Gastroesophageal sphincter (tissue), 3 donors: Measurements from ENCODE around the gene CHST5.

Source experiments
- EP300 ChIP-seq: sonication (generic); formaldehyde crosslinking; IDR thresholded peaks from one replicate; pipeline ENCODE4 v1.6.1; 2017; ENCODE audit warnings: antibody characterized with exemption, mild to moderate bottlenecking
- POLR2A ChIP-seq, 2 donors: fragments of 450-650 bp; IDR thresholded peaks; one replicate each; pipeline ENCODE4 v1.6.1; 2017; ENCODE audit warnings: antibody characterized with exemption in 2 of 2, mild to moderate bottlenecking in 2 of 2, moderate library complexity in 1 of 2
- POLR2AphosphoS5 ChIP-seq: sonication (generic); formaldehyde crosslinking; IDR thresholded peaks from one replicate; pipeline ENCODE4 v1.6.1; 2017; ENCODE audit warnings: antibody characterized with exemption
- TF ChIP-seq, protein P1 (sequence below), 4 experiments: fragments of 200-600 bp in 2 of 4; fragments of 450-650 bp in 2 of 4; sonication (generic) in 1 of 4; IDR thresholded peaks; one replicate each; pipeline ENCODE4 v1.5.1; 2017 to 2019; ENCODE audit warnings: antibody characterized with exemption in 4 of 4, mild to moderate bottlenecking in 2 of 4, moderate library complexity in 2 of 4

GRCh38 chr16:75572864-75573542, 37.1 kb upstream of the CHST5 start:
- TF ChIP-seq, protein P1, sequence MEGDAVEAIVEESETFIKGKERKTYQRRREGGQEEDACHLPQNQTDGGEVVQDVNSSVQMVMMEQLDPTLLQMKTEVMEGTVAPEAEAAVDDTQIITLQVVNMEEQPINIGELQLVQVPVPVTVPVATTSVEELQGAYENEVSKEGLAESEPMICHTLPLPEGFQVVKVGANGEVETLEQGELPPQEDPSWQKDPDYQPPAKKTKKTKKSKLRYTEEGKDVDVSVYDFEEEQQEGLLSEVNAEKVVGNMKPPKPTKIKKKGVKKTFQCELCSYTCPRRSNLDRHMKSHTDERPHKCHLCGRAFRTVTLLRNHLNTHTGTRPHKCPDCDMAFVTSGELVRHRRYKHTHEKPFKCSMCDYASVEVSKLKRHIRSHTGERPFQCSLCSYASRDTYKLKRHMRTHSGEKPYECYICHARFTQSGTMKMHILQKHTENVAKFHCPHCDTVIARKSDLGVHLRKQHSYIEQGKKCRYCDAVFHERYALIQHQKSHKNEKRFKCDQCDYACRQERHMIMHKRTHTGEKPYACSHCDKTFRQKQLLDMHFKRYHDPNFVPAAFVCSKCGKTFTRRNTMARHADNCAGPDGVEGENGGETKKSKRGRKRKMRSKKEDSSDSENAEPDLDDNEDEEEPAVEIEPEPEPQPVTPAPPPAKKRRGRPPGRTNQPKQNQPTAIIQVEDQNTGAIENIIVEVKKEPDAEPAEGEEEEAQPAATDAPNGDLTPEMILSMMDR (IDR thresholded peaks at IDR 0.05), result no peak
- no peak for TF ChIP-seq POLR2A (IDR thresholded peaks at IDR 0.05)
- TF ChIP-seq EP300, result no peak
- peak; percentile 4 for TF ChIP-seq POLR2AphosphoS5
